Mesendoderm (in vitro differentiated cells): Measurements from ENCODE around the gene CCDC142.

ENCODE experiments used
- DNase-seq: peaks from one replicate; pipeline ENCODE4 v3.0.0; 2013
- H2AK5ac ChIP-seq: 2 replicates; pipeline ENCODE4 v1.6.1; 2013; ENCODE audit warnings: low read length, inconsistent platforms
- H2BK120ac ChIP-seq: 2 replicates; pipeline ENCODE4 v1.6.1; 2013; ENCODE audit warnings: low read depth, mild to moderate bottlenecking, low read length, moderate library complexity, mixed read lengths
- H2BK15ac ChIP-seq: replicated peaks from 2 replicates; pipeline ENCODE4 v1.6.1; 2013; ENCODE audit warnings: low read depth, mild to moderate bottlenecking, moderate library complexity
- H2BK5ac ChIP-seq: 2 replicates; pipeline ENCODE4 v1.6.1; 2013; ENCODE audit warnings: low read length, inconsistent platforms
- H3K18ac ChIP-seq: 2 replicates; pipeline ENCODE4 v1.6.1; 2013; ENCODE audit warnings: mild to moderate bottlenecking, low read length, mixed read lengths
- H3K23ac ChIP-seq: one replicate; pipeline ENCODE4 v1.6.1; 2013; ENCODE audit warnings: low read length
- H3K27ac ChIP-seq: 2 replicates; pipeline ENCODE4 v1.5.1; 2013; ENCODE audit warnings: low read depth, mild to moderate bottlenecking, inconsistent platforms, low read length, moderate library complexity
- H3K27me3 ChIP-seq: 2 replicates; pipeline ENCODE4 v1.6.1; 2013; ENCODE audit warnings: low read length, control low read depth, mild to moderate bottlenecking, inconsistent platforms; ENCODE audit not compliant: insufficient read depth, poor library complexity
- H3K36me3 ChIP-seq: 2 replicates; pipeline ENCODE4 v1.6.1; 2013; ENCODE audit warnings: low read length, inconsistent platforms; ENCODE audit not compliant: control insufficient read depth, insufficient read depth
- H3K4ac ChIP-seq: one replicate; pipeline ENCODE4 v1.6.1; 2013; ENCODE audit warnings: low read depth, mild to moderate bottlenecking, low read length, moderate library complexity
- H3K4me1 ChIP-seq: 2 replicates; pipeline ENCODE4 v1.6.1; 2013; ENCODE audit warnings: low read depth, low read length, inconsistent platforms; ENCODE audit not compliant: control insufficient read depth
- H3K4me2 ChIP-seq: 2 replicates; pipeline ENCODE4 v1.6.1; 2013; ENCODE audit warnings: low read length
- H3K4me3 ChIP-seq: 2 replicates; pipeline ENCODE4 v1.5.1; 2013; ENCODE audit warnings: mild to moderate bottlenecking, low read length
- H3K56ac ChIP-seq: one replicate; pipeline ENCODE4 v1.6.1; 2013; ENCODE audit warnings: low read length
- H3K79me1 ChIP-seq: 2 replicates; pipeline ENCODE4 v1.6.1; 2013; ENCODE audit warnings: low read length, inconsistent platforms
- H3K79me2 ChIP-seq: 2 replicates; pipeline ENCODE4 v1.6.1; 2013; ENCODE audit warnings: mild to moderate bottlenecking, low read length; ENCODE audit not compliant: control insufficient read depth, insufficient read depth
- H3K9ac ChIP-seq: 2 replicates; pipeline ENCODE4 v1.6.1; 2013; ENCODE audit warnings: low read length, inconsistent platforms
- H4K5ac ChIP-seq: one replicate; pipeline ENCODE4 v1.6.1; 2013; ENCODE audit warnings: low read length
- H4K8ac ChIP-seq: one replicate; pipeline ENCODE4 v1.6.1; 2013; ENCODE audit warnings: low read depth, mild to moderate bottlenecking, control low read depth, low read length, moderate library complexity
- WGBS: extraction: QIAGEN DNeasy Blood & Tissue Kit; methylation state at CpG from one replicate; pipeline ENCODE4 v1.1.7; 2013; ENCODE audit warnings: low lambda C conversion rate, missing lambda C conversion rate; ENCODE audit not compliant: insufficient coverage; ENCODE audit errors: extremely low coverage; 5-methylcytosine and 5-hydroxymethylcytosine counted together

CCDC142 gene

DNA sequence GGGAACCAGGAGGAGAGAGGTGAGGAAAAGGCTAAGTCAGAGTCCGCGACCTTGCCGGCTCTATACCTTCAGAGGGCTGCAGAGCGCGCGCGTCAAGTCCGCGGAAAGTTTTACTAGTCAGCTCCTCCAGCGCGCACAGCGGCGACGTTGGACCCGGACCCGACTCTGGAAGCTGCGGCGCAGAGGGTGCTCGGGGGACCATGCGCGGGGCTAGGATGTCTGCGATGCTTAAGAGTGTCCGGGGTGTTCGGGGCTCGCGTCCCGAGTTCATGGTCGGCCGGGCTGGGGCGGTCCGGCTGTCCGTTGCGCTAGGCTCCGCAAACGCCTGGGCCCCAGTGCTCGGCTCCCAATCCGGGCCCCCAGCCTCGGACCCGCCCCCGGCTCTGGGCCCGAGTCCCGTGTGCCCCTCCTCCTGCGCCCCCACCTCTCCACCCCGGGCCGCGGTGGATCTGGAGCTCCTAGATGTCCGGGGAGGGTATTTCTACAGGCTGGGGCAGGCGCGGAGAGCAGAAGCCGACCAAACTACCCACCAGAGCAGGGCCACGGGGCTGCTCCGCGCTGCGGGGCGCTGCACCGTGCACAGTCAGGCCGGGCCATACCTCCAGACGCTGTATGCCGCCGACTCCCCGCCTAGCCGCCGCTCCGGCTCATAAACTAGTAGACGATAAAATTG lies 16.6 kb upstream of the CCDC142 start, which contains the start of gene LBX2:
Gene LBX2, minus strand, starts transcription at position 337 of the 673 bp plus-strand sequence. Its CDS starts 66 bp downstream, at position 271.
- peaks cover 75% of the 10 kb centered on the region for H3K27me3 ChIP-seq
- peak within 1 kb of the TSS; percentile 74 for H3K4me2 ChIP-seq
- H3K79me2 ChIP-seq: no peaks in the 10 kb centered on the region
- no peak within 1 kb of the TSS for H3K18ac ChIP-seq
- H3K56ac ChIP-seq: peak within 1 kb of the TSS; percentile 83
- H3K4ac ChIP-seq: no peak within 1 kb of the TSS
- no peak within 1 kb of the TSS for H3K4me3 ChIP-seq
- H4K5ac ChIP-seq: no peak within 1 kb of the TSS
- no peak within 1 kb of the TSS for H2BK5ac ChIP-seq
- no peak within 1 kb of the TSS for H2AK5ac ChIP-seq
- no peak within 1 kb of the TSS for H2BK120ac ChIP-seq
- H3K27ac ChIP-seq: no peak within 1 kb of the TSS
- no peaks in the 10 kb centered on the region for H3K79me1 ChIP-seq
- DNase-seq: no peak
- H3K9ac ChIP-seq: peak within 1 kb of the TSS; percentile 28
- H3K4me1 ChIP-seq: peaks cover 3% of the 10 kb centered on the region
- H4K8ac ChIP-seq: no peak within 1 kb of the TSS
- WGBS: no CpG with 5 or more reads among the region's 65 CpGs
- no peaks in the 10 kb centered on the region for H3K36me3 ChIP-seq
- H2BK15ac ChIP-seq: no peak within 1 kb of the TSS
- H3K23ac ChIP-seq: peak within 1 kb of the TSS; percentile 52

- Histone ChIP-seq H3K56ac (peak overlapping the region; percentile 83), H3K9ac (peak overlapping the region; percentile 28), H4K5ac (no peak overlapping the region), H3K27me3 (peaks cover 68% of the 10 kb centered on the region), H3K36me3 (no peaks in the 10 kb centered on the region), H2AK5ac (no peak overlapping the region), H2BK15ac (no peak overlapping the region), H3K79me2 (no peaks in the 10 kb centered on the region), H3K4me2 (peak overlapping the region; percentile 74), H3K23ac (no peak overlapping the region), H3K4me3 (no peak overlapping the region), H2BK5ac (no peak overlapping the region), H3K27ac (no peak overlapping the region), H3K18ac (no peak overlapping the region), H4K8ac (no peak overlapping the region), H3K79me1 (no peaks in the 10 kb centered on the region), H2BK120ac (no peak overlapping the region), H3K4ac (no peak overlapping the region), H3K4me1 (peaks cover 3% of the 10 kb centered on the region)
- WGBS: no CpG with 5 or more reads among the region's 41 CpGs
- peak; percentile 77 for DNase-seq
Observed at GRCh38 chr2:74498500-74499266, 15.9 kb upstream of the CCDC142 start.

DNA sequence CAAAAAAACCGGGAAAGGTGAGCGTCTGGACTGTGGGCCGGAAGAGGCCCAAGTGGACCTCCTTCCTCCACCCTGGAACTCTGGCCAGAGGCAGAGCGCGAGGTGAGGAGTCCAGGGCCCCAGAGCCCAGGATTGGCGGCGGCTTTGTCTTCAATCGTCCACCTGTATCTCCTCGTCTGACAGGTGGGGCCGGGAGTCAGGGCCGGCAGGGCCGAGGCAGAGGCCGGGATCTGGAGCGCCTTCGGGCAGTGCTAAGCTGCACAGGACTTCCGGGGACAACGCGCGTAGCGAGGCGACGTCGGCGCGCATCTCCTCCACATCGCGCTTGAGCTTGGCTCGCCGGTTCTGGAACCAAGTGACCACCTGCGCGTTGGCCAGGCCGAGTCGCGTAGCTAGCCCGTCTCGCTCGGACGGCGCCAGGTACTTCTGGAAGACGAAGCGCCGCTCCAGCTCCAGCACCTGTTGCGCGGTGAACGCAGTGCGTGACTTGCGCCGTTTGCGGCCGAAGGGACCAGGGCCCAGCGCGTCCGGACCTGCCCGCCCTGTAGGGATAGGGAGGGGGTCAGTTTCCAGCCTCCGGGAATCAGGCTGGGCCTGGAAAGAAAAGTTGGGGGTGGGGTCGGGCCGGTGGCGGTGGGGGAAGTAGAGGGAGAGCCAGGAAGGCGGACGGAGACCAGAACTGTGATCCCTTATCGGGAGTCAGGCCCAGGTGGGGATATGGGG lies 15.1 kb upstream of the CCDC142 start:
- no peaks in the 10 kb centered on the region for H3K79me1 ChIP-seq
- H2BK5ac ChIP-seq: no peak overlapping the region
- H3K4me3 ChIP-seq: no peak overlapping the region
- peaks cover 1% of the 10 kb centered on the region for H3K36me3 ChIP-seq
- peak overlapping the region; percentile 37 for H3K9ac ChIP-seq
- H2AK5ac ChIP-seq: no peak overlapping the region
- H3K27ac ChIP-seq: no peak overlapping the region
- H3K79me2 ChIP-seq: no peaks in the 10 kb centered on the region
- WGBS: no CpG with 5 or more reads among the region's 61 CpGs
- no peak overlapping the region for H2BK15ac ChIP-seq
- H3K23ac ChIP-seq: no peak overlapping the region
- H3K4me1 ChIP-seq: peaks cover 3% of the 10 kb centered on the region
- no peak overlapping the region for H2BK120ac ChIP-seq
- H3K56ac ChIP-seq: peak overlapping the region; percentile 83
- peak overlapping the region; percentile 74 for H3K4me2 ChIP-seq
- peaks cover 62% of the 10 kb centered on the region for H3K27me3 ChIP-seq
- H3K18ac ChIP-seq: no peak overlapping the region
- H4K5ac ChIP-seq: no peak overlapping the region
- no peak overlapping the region for H4K8ac ChIP-seq
- H3K4ac ChIP-seq: no peak overlapping the region
- DNase-seq: peak; percentile 38

- no CpG with 5 or more reads among the region's 19 CpGs for WGBS
- Histone ChIP-seq H3K4ac (no peak overlapping the region), H3K4me2 (peak overlapping the region; percentile 74)
Observed at GRCh38 chr2:74496997-74497776, 14.4 kb upstream of the CCDC142 start.

GRCh38 chr2:74495440-74495839 lies 12.6 kb upstream of the CCDC142 start:
- Histone ChIP-seq H3K79me1 (no peaks in the 10 kb centered on the region), H3K18ac (no peak overlapping the region), H2BK120ac (no peak overlapping the region), H3K56ac (no peak overlapping the region), H3K27me3 (peaks cover 38% of the 10 kb centered on the region), H4K8ac (no peak overlapping the region), H3K4me1 (peaks cover 3% of the 10 kb centered on the region), H3K23ac (no peak overlapping the region), H3K79me2 (no peaks in the 10 kb centered on the region), H3K9ac (no peak overlapping the region), H3K4me3 (no peak overlapping the region), H2AK5ac (no peak overlapping the region), H3K4ac (no peak overlapping the region), H4K5ac (no peak overlapping the region), H3K27ac (no peak overlapping the region), H2BK5ac (no peak overlapping the region), H3K36me3 (peaks cover 8% of the 10 kb centered on the region), H3K4me2 (no peak overlapping the region), H2BK15ac (no peak overlapping the region)
- whole genome bisulfite sequencing: no CpG with 5 or more reads among the region's 1 CpG
- DNase-seq: no peak

More at GRCh38 chr2:74496997-74497776, 14.4 kb upstream of the CCDC142 start:
- DNase-seq: no peak
- H3K56ac ChIP-seq: peak overlapping the region; percentile 64
- no peak overlapping the region for H4K5ac ChIP-seq
- no peak overlapping the region for H3K4me3 ChIP-seq
- peak overlapping the region; percentile 37 for H3K9ac ChIP-seq
- no peak overlapping the region for H3K23ac ChIP-seq
- H2BK120ac ChIP-seq: no peak overlapping the region
- peaks cover 55% of the 10 kb centered on the region for H3K27me3 ChIP-seq
- peaks cover 1% of the 10 kb centered on the region for H3K36me3 ChIP-seq
- H3K79me1 ChIP-seq: no peaks in the 10 kb centered on the region
- H3K18ac ChIP-seq: no peak overlapping the region
- H2AK5ac ChIP-seq: no peak overlapping the region
- H2BK15ac ChIP-seq: no peak overlapping the region
- H3K4me1 ChIP-seq: peaks cover 3% of the 10 kb centered on the region
- H4K8ac ChIP-seq: no peak overlapping the region
- no peak overlapping the region for H3K27ac ChIP-seq
- no peaks in the 10 kb centered on the region for H3K79me2 ChIP-seq
- no peak overlapping the region for H2BK5ac ChIP-seq
